A673 (cell line): Measurements from ENCODE around the gene AP2B1.

Experiments used
- CTCF ChIP-seq: fragments of 300-800, 200-600 bp; sonication (generic); conservative IDR thresholded peaks from 2 replicates; pipeline ENCODE4 v1.5.1; 2017; ENCODE audit warnings: low read depth, mild to moderate bottlenecking, antibody characterized with exemption, low read length, moderate library complexity, mixed read lengths
- EZH2 ChIP-seq: fragments of 200-600 bp; sonication (generic); IDR thresholded peaks from 2 replicates; pipeline ENCODE4 v1.6.1; 2017; ENCODE audit warnings: borderline replicate concordance, low read depth, mild to moderate bottlenecking, mixed read lengths, antibody characterized with exemption, low read length; ENCODE audit not compliant: poor library complexity, severe bottlenecking

- TF ChIP-seq CTCF (no peak), EZH2 (no peak)
These were observed 129.1 kb downstream of the AP2B1 start for GRCh38 chr17:35716173-35716572.
